Adrenal gland (tissue), 5 donors: ENCODE results near the gene FAM184B.

Experiments
- POLR2A ChIP-seq, 2 donors: fragments of 450-650 bp; IDR thresholded peaks; one replicate each; pipeline ENCODE4 v1.6.1; 2017; ENCODE audit warnings: antibody characterized with exemption in 2 of 2, mild to moderate bottlenecking in 2 of 2, moderate library complexity in 1 of 2
- TF ChIP-seq, protein P1 (sequence below), 6 experiments: fragments of 450-650 bp in 4 of 6; fragments of 200-600 bp in 2 of 6; sonication (generic) in 1 of 6; IDR thresholded peaks; 1 replicate in 5 of 6; 2 replicates in 1 of 6; pipeline versions ENCODE4 v1.5.1 to v1.8.0; 2016 to 2021; ENCODE audit warnings: antibody characterized with exemption in 6 of 6, mild to moderate bottlenecking in 2 of 6, moderate library complexity in 1 of 6
- donor health status: DM: no; HTN: no; CAD: no.

DNA sequence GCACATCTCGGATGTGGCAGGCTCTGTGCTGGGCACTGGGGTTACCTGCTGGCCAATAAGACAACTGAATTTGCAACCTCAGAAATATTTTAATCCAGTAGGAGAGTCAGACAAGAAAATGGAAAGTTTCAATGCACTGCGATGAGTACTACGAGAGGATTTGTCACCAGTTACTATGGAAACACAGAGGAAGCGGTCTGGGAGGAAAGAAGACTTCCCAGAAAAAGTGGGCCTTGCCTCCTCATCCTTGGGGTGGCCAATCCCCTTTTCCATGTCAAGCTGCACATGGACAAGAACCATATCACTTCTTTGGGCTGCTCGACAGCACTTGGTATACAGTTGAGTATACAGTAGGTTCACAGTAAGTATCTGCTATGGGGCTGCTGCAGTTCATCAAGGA is 67.6 kb downstream of the FAM184B start:
- TF ChIP-seq, protein P1, sequence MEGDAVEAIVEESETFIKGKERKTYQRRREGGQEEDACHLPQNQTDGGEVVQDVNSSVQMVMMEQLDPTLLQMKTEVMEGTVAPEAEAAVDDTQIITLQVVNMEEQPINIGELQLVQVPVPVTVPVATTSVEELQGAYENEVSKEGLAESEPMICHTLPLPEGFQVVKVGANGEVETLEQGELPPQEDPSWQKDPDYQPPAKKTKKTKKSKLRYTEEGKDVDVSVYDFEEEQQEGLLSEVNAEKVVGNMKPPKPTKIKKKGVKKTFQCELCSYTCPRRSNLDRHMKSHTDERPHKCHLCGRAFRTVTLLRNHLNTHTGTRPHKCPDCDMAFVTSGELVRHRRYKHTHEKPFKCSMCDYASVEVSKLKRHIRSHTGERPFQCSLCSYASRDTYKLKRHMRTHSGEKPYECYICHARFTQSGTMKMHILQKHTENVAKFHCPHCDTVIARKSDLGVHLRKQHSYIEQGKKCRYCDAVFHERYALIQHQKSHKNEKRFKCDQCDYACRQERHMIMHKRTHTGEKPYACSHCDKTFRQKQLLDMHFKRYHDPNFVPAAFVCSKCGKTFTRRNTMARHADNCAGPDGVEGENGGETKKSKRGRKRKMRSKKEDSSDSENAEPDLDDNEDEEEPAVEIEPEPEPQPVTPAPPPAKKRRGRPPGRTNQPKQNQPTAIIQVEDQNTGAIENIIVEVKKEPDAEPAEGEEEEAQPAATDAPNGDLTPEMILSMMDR (IDR thresholded peaks at IDR 0.05): no peak
- TF ChIP-seq POLR2A (IDR thresholded peaks at IDR 0.05): no peak
